KMS-11 (cell line): Measurements from ENCODE around the gene GLMP.

ENCODE experiments used
- H2AFZ ChIP-seq: fragments of 200-600 bp; sonication (generic); 2 replicates; pipeline ENCODE4 v1.6.1; 2016; ENCODE audit warnings: antibody characterized with exemption, mixed run types, low read depth
- H3K27ac ChIP-seq: fragments of 200-600 bp; sonication (generic); 2 replicates; pipeline ENCODE4 v1.6.1; 2016; ENCODE audit warnings: mild to moderate bottlenecking, mixed run types
- H3K27me3 ChIP-seq: fragments of 200-600 bp; sonication (generic); 2 replicates; pipeline ENCODE4 v1.6.1; 2017; ENCODE audit warnings: mild to moderate bottlenecking, low read depth, mixed run types, moderate library complexity; ENCODE audit not compliant: insufficient read depth
- H3K36me3 ChIP-seq: fragments of 200-600 bp; sonication (generic); 2 replicates; pipeline ENCODE4 v1.6.1; 2017; ENCODE audit warnings: mild to moderate bottlenecking, mixed run types; ENCODE audit not compliant: insufficient read depth
- H3K4me1 ChIP-seq: fragments of 200-600 bp; sonication (generic); 2 replicates; pipeline ENCODE4 v1.6.1; 2016; ENCODE audit warnings: mild to moderate bottlenecking, low read depth, mixed run types; ENCODE audit not compliant: poor library complexity, severe bottlenecking
- H3K4me2 ChIP-seq: fragments of 200-600 bp; sonication (generic); 2 replicates; pipeline ENCODE4 v1.7.0; 2016; ENCODE audit warnings: mild to moderate bottlenecking, mixed run types
- H3K4me3 ChIP-seq: fragments of 200-600 bp; sonication (generic); IDR thresholded peaks from 2 replicates; pipeline ENCODE4 v1.6.1; 2017; ENCODE audit warnings: low read depth, low read length, mixed read lengths; ENCODE audit not compliant: insufficient read depth
- H3K79me2 ChIP-seq: fragments of 200-600 bp; sonication (generic); 2 replicates; pipeline ENCODE4 v1.6.1; 2016; ENCODE audit warnings: low read depth, mixed run types; ENCODE audit not compliant: insufficient read depth
- H3K9ac ChIP-seq: fragments of 200-600 bp; sonication (generic); 2 replicates; pipeline ENCODE4 v1.6.1; 2016; ENCODE audit warnings: mild to moderate bottlenecking, mixed run types
- H4K20me1 ChIP-seq: fragments of 200-600 bp; sonication (generic); 2 replicates; pipeline ENCODE4 v1.6.1; 2016; ENCODE audit warnings: mild to moderate bottlenecking, mixed run types; ENCODE audit not compliant: insufficient read depth
- TF ChIP-seq, protein P1 (sequence below): fragments of 200-600 bp; sonication (generic); conservative IDR thresholded peaks from 2 replicates; pipeline ENCODE4 v1.6.1; 2017; ENCODE audit warnings: low read depth, mild to moderate bottlenecking, antibody characterized with exemption, low read length, moderate library complexity, mixed read lengths

The GLMP gene

DNA sequence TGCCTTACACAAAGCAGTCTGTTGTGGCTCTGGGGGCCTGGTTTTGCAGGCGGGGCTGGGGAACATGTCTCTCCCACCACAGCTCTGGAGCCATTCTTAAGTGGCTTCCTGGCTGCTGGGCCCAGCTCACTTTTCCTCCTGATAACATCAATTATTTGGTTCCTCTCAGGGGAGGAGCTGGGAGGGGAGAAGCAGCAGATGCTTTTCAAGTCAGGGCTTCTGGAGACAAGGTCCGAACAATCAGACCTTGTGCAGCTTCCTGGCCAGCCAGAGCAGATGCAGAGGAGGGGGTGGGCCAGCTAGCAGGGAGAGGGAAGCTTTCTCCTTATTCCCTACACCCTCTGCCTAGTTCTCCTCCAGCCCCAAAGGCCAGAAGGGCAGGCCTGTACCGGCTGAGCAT, 44.0 kb downstream of the GLMP start:
- Histone ChIP-seq H3K27ac (no peak overlapping the region), H3K4me2 (no peak overlapping the region), H3K27me3 (no peaks in the 10 kb centered on the region), H4K20me1 (no peaks in the 10 kb centered on the region), H3K4me1 (peaks cover 19% of the 10 kb centered on the region), H2AFZ (no peak overlapping the region), H3K36me3 (peaks cover 27% of the 10 kb centered on the region; the same call in 1 of the 2 replicates), H3K79me2 (no peaks in the 10 kb centered on the region), H3K9ac (no peak overlapping the region), H3K4me3 (no peak overlapping the region)
- TF ChIP-seq, protein P1, sequence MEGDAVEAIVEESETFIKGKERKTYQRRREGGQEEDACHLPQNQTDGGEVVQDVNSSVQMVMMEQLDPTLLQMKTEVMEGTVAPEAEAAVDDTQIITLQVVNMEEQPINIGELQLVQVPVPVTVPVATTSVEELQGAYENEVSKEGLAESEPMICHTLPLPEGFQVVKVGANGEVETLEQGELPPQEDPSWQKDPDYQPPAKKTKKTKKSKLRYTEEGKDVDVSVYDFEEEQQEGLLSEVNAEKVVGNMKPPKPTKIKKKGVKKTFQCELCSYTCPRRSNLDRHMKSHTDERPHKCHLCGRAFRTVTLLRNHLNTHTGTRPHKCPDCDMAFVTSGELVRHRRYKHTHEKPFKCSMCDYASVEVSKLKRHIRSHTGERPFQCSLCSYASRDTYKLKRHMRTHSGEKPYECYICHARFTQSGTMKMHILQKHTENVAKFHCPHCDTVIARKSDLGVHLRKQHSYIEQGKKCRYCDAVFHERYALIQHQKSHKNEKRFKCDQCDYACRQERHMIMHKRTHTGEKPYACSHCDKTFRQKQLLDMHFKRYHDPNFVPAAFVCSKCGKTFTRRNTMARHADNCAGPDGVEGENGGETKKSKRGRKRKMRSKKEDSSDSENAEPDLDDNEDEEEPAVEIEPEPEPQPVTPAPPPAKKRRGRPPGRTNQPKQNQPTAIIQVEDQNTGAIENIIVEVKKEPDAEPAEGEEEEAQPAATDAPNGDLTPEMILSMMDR, result no peak

DNA sequence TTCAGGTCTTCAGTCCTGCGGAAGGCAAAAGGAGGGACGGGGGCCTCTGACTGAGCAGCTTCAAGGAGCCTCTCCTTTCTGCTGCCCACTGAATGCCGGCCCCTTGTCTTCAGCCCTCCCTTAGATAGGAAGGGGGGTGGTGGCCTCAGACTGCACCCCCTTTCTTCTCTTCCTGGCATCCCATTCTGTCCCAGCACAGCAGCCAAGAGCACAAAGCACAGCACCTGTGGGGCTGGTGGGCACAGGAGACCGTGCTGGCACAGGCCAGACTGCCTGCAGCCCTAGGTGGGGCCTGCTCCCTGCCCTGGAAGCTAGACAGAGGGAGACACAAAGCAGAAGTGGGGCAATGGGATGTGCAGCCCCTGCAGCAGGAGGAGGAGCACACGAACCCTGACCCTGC, 45.9 kb downstream of the GLMP start:
- Histone ChIP-seq H3K4me3 (no peak overlapping the region), H4K20me1 (no peaks in the 10 kb centered on the region), H3K9ac (no peak overlapping the region), H3K27ac (no peak overlapping the region), H3K27me3 (no peaks in the 10 kb centered on the region), H3K36me3 (peaks cover 18% of the 10 kb centered on the region; the same call in 1 of the 2 replicates), H3K4me1 (peaks cover 19% of the 10 kb centered on the region), H3K4me2 (no peak overlapping the region), H3K79me2 (no peaks in the 10 kb centered on the region), H2AFZ (no peak overlapping the region)
- TF ChIP-seq, protein P1, result no peak

DNA sequence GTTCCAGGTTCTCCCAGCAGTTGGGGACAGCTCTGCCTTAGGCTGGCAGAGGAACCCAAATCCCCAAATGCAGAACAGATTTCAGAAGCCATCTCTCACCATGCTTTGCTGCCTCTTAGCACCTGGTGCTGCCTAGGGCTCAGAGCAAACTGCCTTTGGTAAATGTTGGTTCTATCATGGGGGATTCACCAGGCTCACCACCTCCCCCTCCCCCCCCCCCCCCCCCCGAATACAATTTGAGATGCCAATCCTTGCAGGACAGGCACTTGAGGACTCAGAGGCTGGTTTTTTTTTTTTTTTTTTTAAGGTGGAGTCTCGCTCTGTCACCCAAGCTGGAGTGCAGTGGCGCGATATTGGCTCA, 47.2 kb downstream of the GLMP start:
- Histone ChIP-seq H2AFZ (no peak overlapping the region), H3K27me3 (no peaks in the 10 kb centered on the region), H3K4me3 (no peak overlapping the region), H3K79me2 (no peaks in the 10 kb centered on the region), H3K4me2 (no peak overlapping the region), H3K9ac (no peak overlapping the region), H3K36me3 (peaks cover 18% of the 10 kb centered on the region; the same call in 1 of the 2 replicates), H3K4me1 (peaks cover 17% of the 10 kb centered on the region), H4K20me1 (no peaks in the 10 kb centered on the region), H3K27ac (no peak overlapping the region)
- TF ChIP-seq, protein P1, result no peak

DNA sequence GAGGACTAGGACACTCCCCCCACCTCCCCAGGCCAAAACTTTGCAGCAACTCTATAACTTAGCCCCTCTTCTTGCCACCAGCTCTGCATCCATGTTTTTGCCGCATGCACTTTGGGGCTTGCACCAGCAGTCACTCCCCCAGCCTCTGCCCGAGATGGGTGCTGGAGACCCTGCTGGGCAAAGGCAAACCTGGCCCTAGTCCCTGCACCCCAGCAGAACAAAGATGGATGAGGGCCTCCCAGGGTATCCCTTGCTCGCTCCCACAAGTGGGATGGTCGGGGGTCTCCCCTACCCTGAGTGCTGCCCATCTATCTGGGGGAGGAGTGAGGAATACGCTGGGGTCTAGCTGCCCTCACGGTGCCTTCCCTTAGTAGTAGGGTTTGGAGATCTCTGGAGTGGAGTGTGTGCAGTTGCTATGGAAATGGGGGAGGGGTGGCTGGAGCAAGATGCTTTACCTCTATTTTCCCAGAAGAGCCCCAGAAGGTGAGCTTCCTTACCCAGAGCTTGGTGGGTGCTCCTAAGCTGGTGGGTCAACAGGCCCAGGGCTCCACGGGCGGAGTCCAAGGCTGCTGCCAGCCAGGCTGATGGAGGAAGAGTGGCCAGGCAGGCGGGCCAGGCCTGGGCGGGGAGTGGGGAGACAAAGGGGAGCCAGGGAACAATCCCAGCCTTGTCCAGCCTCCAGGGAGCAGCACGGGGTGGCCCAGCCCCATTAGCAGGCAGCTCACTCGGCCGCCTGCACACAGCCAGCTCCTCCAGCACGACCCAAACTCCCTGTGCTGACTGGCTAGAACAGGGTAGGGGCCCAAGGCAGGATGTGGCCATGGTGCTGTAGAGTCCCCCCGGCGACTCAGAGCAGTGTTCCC, 47.8 kb downstream of the GLMP start, which contains the start of gene PAQR6:
TSS of gene PAQR6 (minus strand) at position 597 of the 863 bp plus-strand sequence. CDS start 1,325 bp downstream, outside the sequence.
- peaks cover 14% of the 10 kb centered on the region; the same call in 1 of the 2 replicates for H3K36me3 ChIP-seq
- TF ChIP-seq, protein P1, result no peak
- no peaks in the 10 kb centered on the region for H4K20me1 ChIP-seq

More for the DNA sequence above, 47.8 kb downstream of the GLMP start, which contains the start of gene PAQR6:
- Histone ChIP-seq H3K79me2 (no peaks in the 10 kb centered on the region), H3K4me1 (peaks cover 11% of the 10 kb centered on the region), H2AFZ (no peak within 1 kb of the TSS), H3K9ac (no peak within 1 kb of the TSS), H3K27me3 (no peaks in the 10 kb centered on the region), H3K27ac (no peak within 1 kb of the TSS), H3K4me2 (no peak within 1 kb of the TSS), H3K4me3 (no peak within 1 kb of the TSS)
